Colonic mucosa (tissue), 4 donors: ENCODE measurements around the gene CTCFL. TPM values are rescaled to one million over a fixed set of nuclear protein-coding genes. Genes with fewer than 3 reads are reported as not detected.

ENCODE experiments used
- DNase-seq: peaks from one replicate; pipeline ENCODE4 v3.0.0-alpha.2; 2020
- H3K27ac ChIP-seq: fragments of 200-600 bp; one replicate; pipeline ENCODE4 v1.8.0; 2021
- H3K27me3 ChIP-seq: fragments of 200-600 bp; one replicate; pipeline ENCODE4 v1.8.0; 2021
- H3K36me3 ChIP-seq: fragments of 200-600 bp; one replicate; pipeline ENCODE4 v1.8.0; 2021
- H3K4me1 ChIP-seq: fragments of 200-600 bp; one replicate; pipeline ENCODE4 v1.8.0; 2021; ENCODE audit warnings: mild to moderate bottlenecking
- H3K4me3 ChIP-seq: fragments of 200-600 bp; one replicate; pipeline ENCODE4 v1.8.0; 2021
- H3K9ac ChIP-seq, 2 donors: one replicate each; pipeline ENCODE4 v1.7.0; 2013; ENCODE audit warnings: control low read depth in 2 of 2, low read depth in 2 of 2, low read length in 2 of 2
- H3K9me3 ChIP-seq: fragments of 200-600 bp; one replicate; pipeline ENCODE4 v1.8.0; 2021
- CTCF ChIP-seq: fragments of 200-600 bp; IDR thresholded peaks from one replicate; pipeline ENCODE4 v1.8.0; 2022; ENCODE audit warnings: antibody characterized with exemption, mild to moderate bottlenecking
- intact Hi-C: fragments of 100-400 bp; cut with DNase I; formaldehyde crosslinking; loops from one replicate; pipeline ENCODE4 v1.14.1; 2022
- total RNA-seq, 2 donors: library from RNA; stranded (reverse); fragmentation: NEBNext Ultra II Directional in 1 of 2; extraction: Animal tissue kit (Norgen Biotek cat#: 25700) in 1 of 2; gene quantifications; one replicate each; pipeline ENCODE4 v1.2.1, GENCODE V29; 2021
- donor health status: healthy.
- donor health status: DM: no; HTN: no; CAD: no.
- donor health status: DM: no; HTN: no; CAD: no.

Gene CTCFL
- total RNA-seq, 2 donors from 2014 or later, result 0.47 TPM; not detected in 1

GRCh38 chr20:57471496-57472372 is 53.2 kb downstream of the CTCFL start:
- Histone ChIP-seq H3K4me1 (no peaks in the 10 kb centered on the region), H3K27ac (no peak overlapping the region), H3K4me3 (no peak overlapping the region), H3K9me3 (no peaks in the 10 kb centered on the region), H3K36me3 (no peaks in the 10 kb centered on the region), H3K27me3 (no peaks in the 10 kb centered on the region), H3K9ac (no peak overlapping the region)
- intact Hi-C loops, result no loop called here
- no peak for TF ChIP-seq CTCF
- DNase-seq, result no peak

DNA sequence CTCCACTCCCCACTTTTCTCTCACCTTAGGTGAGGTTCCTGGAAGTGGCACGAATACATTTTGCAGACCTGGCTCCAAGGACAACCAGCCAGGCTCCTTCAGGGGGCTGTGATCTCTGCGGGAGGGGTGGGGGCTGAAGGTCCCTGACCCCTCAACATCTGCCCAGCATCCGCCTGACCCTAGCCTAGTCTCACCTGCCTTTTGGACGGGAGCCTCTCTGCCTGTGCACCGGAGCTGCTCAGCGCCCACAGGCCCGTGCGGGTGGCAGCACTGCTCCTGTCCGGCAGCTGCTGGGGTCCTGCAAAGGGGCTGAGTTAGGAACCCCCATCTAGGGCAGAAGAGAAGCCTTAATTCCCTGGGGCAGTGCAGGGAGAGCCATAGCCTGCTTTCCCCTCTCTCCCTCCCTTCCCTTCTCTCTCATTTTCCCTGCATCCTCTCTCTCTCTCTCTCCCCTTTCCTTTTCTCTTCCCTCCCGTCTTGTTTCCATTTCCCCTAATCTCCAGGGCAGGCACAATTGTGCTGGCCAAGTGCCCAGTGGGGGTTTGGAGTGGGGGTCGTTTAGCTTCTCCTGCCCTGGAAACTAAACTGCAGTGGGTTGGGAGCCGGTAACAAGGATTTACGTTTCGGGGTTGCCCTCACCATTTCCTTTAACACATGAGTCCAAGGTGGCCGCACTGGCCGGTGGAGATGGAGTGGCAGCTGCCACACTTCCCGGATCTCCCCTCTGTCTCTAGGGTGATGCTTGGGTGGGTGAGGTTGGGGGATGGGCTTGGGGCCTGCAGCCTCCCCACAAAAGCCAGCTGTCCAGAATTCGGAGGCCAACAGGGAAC is 54.1 kb downstream of the CTCFL start:
- H3K27me3 ChIP-seq, result no peaks in the 10 kb centered on the region
- DNase-seq, result no peak
- TF ChIP-seq CTCF, result no peak
- intact Hi-C loops, result no loop called here
- H3K4me3 ChIP-seq, result no peak overlapping the region
- no peaks in the 10 kb centered on the region for H3K9me3 ChIP-seq
- no peaks in the 10 kb centered on the region for H3K36me3 ChIP-seq
- no peak overlapping the region for H3K9ac ChIP-seq
- no peaks in the 10 kb centered on the region for H3K4me1 ChIP-seq
- H3K27ac ChIP-seq, result no peak overlapping the region

- Histone ChIP-seq H3K4me1 (no peaks in the 10 kb centered on the region), H3K9me3 (no peaks in the 10 kb centered on the region), H3K36me3 (no peaks in the 10 kb centered on the region), H3K4me3 (no peak overlapping the region), H3K9ac (no peak overlapping the region), H3K27ac (no peak overlapping the region), H3K27me3 (no peaks in the 10 kb centered on the region)
- DNase-seq, result no peak
- no peak for TF ChIP-seq CTCF
- intact Hi-C loops, result no loop called here
These were observed 54.8 kb downstream of the CTCFL start for GRCh38 chr20:57470212-57470522.

GRCh38 chr20:57469418-57470211 is 55.3 kb downstream of the CTCFL start:
- Histone ChIP-seq H3K27me3 (no peaks in the 10 kb centered on the region), H3K4me3 (no peak overlapping the region), H3K9me3 (no peaks in the 10 kb centered on the region), H3K4me1 (no peaks in the 10 kb centered on the region), H3K36me3 (no peaks in the 10 kb centered on the region), H3K27ac (no peak overlapping the region), H3K9ac (no peak overlapping the region)
- TF ChIP-seq CTCF, result no peak
- intact Hi-C loops, result no loop called here
- no peak for DNase-seq
